DND-41 (cell line): ENCODE measurements around the gene TACR1.

ENCODE experiments used
- ATAC-seq: fragments of 200-7000 bp; cut with Tn5 transposase; 3 replicates; pipeline ENCODE4 v1.9.1; 2021; ENCODE audit warnings: low read depth; ENCODE audit not compliant: insufficient read depth
- DNase-seq: peaks from one replicate; pipeline ENCODE4 v3.0.0-alpha.2; 2020
- H2AFZ ChIP-seq: 2 replicates; pipeline ENCODE4 v1.6.0; 2012; ENCODE audit warnings: low read depth, low read length
- H3K27ac ChIP-seq: 2 replicates; pipeline ENCODE4 v1.5.1; 2012; ENCODE audit warnings: low read length, inconsistent platforms
- H3K27me3 ChIP-seq: fragments of 200-600 bp; sonication (generic); 2 replicates; pipeline ENCODE4 v1.6.0; 2012; ENCODE audit warnings: low read length, mild to moderate bottlenecking, inconsistent platforms; ENCODE audit not compliant: insufficient read depth, poor library complexity
- H3K36me3 ChIP-seq: 2 replicates; pipeline ENCODE4 v1.5.1; 2012; ENCODE audit warnings: low read length, inconsistent platforms; ENCODE audit not compliant: insufficient read depth
- H3K4me1 ChIP-seq: 2 replicates; pipeline ENCODE4 v1.5.1; 2012; ENCODE audit warnings: mild to moderate bottlenecking, low read length; ENCODE audit not compliant: insufficient read depth
- H3K4me2 ChIP-seq: 2 replicates; pipeline ENCODE4 v1.6.0; 2012; ENCODE audit warnings: mild to moderate bottlenecking, moderate library complexity, low read length, inconsistent platforms; ENCODE audit not compliant: insufficient read depth
- H3K4me3 ChIP-seq, 2 experiments: fragments of 200-600 bp in 1 of 2; shearing (Covaris generic) in 1 of 2; 2 replicates each; pipeline ENCODE4 v1.5.1; 2012 to 2016; ENCODE audit warnings: inconsistent platforms in 2 of 2, low read length in 2 of 2, mild to moderate bottlenecking in 2 of 2, low read depth in 1 of 2, moderate library complexity in 1 of 2
- H3K79me2 ChIP-seq: 2 replicates; pipeline ENCODE4 v1.6.0; 2012; ENCODE audit warnings: low read length, inconsistent platforms; ENCODE audit not compliant: insufficient read depth
- H3K9ac ChIP-seq: 2 replicates; pipeline ENCODE4 v1.6.0; 2012; ENCODE audit warnings: low read depth, mild to moderate bottlenecking, inconsistent platforms, low read length, moderate library complexity
- H3K9me3 ChIP-seq: 2 replicates; pipeline ENCODE4 v1.5.1; 2012; ENCODE audit warnings: low read length, moderate library complexity, mild to moderate bottlenecking, inconsistent platforms; ENCODE audit not compliant: insufficient read depth, severe bottlenecking
- H4K20me1 ChIP-seq: 2 replicates; pipeline ENCODE4 v1.6.0; 2012; ENCODE audit warnings: low read length; ENCODE audit not compliant: insufficient read depth
- CTCF ChIP-seq: IDR thresholded peaks from 2 replicates; pipeline ENCODE4 v1.5.1; 2012; ENCODE audit warnings: borderline replicate concordance, low read length, moderate library complexity, mild to moderate bottlenecking; ENCODE audit not compliant: poor library complexity, severe bottlenecking; ENCODE audit errors: extremely low read depth
- EZH2 ChIP-seq: IDR thresholded peaks from 3 replicates; pipeline ENCODE4 v1.6.1; 2012; ENCODE audit warnings: borderline replicate concordance, low read depth, mild to moderate bottlenecking, moderate library complexity, low read length, inconsistent platforms; ENCODE audit not compliant: severe bottlenecking

The TACR1 gene

GRCh38 chr2:75071766-75072165 lies 127.6 kb downstream of the TACR1 start:
- H3K27ac ChIP-seq, result no peak overlapping the region
- no peak overlapping the region for H3K4me3 ChIP-seq
- no peak for TF ChIP-seq CTCF
- no peak for TF ChIP-seq EZH2
- H3K79me2 ChIP-seq, result no peaks in the 10 kb centered on the region
- no peaks in the 10 kb centered on the region for H4K20me1 ChIP-seq
- H3K4me2 ChIP-seq, result no peak overlapping the region
- no peak overlapping the region for H3K9ac ChIP-seq
- H3K36me3 ChIP-seq, result no peaks in the 10 kb centered on the region
- no peak overlapping the region for H2AFZ ChIP-seq
- no peaks in the 10 kb centered on the region for H3K9me3 ChIP-seq
- no peaks in the 10 kb centered on the region for H3K4me1 ChIP-seq
- no peaks in the 10 kb centered on the region for H3K27me3 ChIP-seq
- ATAC-seq (no peak), DNase-seq (no peak)

- TF ChIP-seq EZH2 (no peak), CTCF (no peak)
- no peaks in the 10 kb centered on the region for H3K36me3 ChIP-seq
- no peaks in the 10 kb centered on the region for H3K27me3 ChIP-seq
- no peaks in the 10 kb centered on the region for H3K79me2 ChIP-seq
- H3K4me3 ChIP-seq, result no peak overlapping the region
- no peak overlapping the region for H3K4me2 ChIP-seq
- DNase-seq, result no peak
- no peaks in the 10 kb centered on the region for H3K9me3 ChIP-seq
- no peak for ATAC-seq
- H2AFZ ChIP-seq, result no peak overlapping the region
- no peak overlapping the region for H3K27ac ChIP-seq
- no peak overlapping the region for H3K9ac ChIP-seq
- H4K20me1 ChIP-seq, result no peaks in the 10 kb centered on the region
- H3K4me1 ChIP-seq, result no peaks in the 10 kb centered on the region
These were observed 130.8 kb downstream of the TACR1 start for GRCh38 chr2:75068546-75068945.

GRCh38 chr2:75067506-75067905 lies 131.8 kb downstream of the TACR1 start:
- no peak for DNase-seq
- Histone ChIP-seq H3K36me3 (no peaks in the 10 kb centered on the region), H3K4me2 (no peak overlapping the region), H3K4me1 (no peaks in the 10 kb centered on the region), H3K79me2 (no peaks in the 10 kb centered on the region), H3K27me3 (no peaks in the 10 kb centered on the region), H3K9me3 (no peaks in the 10 kb centered on the region), H3K27ac (no peak overlapping the region), H3K9ac (no peak overlapping the region), H2AFZ (no peak overlapping the region), H3K4me3 (no peak overlapping the region), H4K20me1 (no peaks in the 10 kb centered on the region)
- ATAC-seq, result no peak
- no peak for TF ChIP-seq EZH2
- no peak for TF ChIP-seq CTCF
